ENCODE measurements around the gene SH2B2. TPM values are rescaled to one million over a fixed set of nuclear protein-coding genes. Genes with fewer than 3 reads are reported as not detected.

The SH2B2 gene
- total RNA-seq, 5 donors from 2014 or later (not counting 1 experiment from before 2014, with no cell fraction given) = 0.90 to 5.0 (median 2.5) TPM

DNA sequence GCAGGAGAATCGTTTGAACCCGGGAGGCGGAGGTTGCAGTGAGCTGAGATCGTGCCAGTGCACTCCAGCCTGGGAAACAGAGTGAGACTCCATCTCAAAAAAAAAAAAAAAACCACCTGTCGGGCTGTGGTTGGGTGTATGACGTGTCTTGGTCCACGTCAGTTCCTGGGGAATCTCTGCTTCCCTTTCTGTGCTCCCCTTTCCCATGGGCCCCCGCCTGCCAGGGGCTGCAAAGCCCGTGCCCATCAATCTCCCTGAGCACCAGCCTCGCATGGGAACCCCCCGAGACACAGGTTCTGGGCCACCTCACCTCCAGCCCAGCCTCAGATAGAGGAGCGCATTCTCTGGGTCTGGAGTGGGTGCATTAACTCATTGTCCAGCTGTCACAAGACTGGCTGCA is 2.3 kb upstream of the SH2B2 start:
- Mint-ChIP-seq H3K36me3 (no peaks in the 10 kb centered on the region), H3K9me3 (no peaks in the 10 kb centered on the region), H3K27ac (peak overlapping the region; percentile 44 to 49), H3K4me1 (peaks cover 25 to 33% (median 29%) of the 10 kb centered on the region in 3 donors), H3K4me3 (peak overlapping the region; percentile 43 to 77 (median 68)), H3K27me3 (no peaks in the 10 kb centered on the region)
- DNase-seq (peak in 6 of 35 experiments; percentile 23 to 66 (median 32)), ATAC-seq (replicated peaks in 1 of 4) (peak in 1 of 4 experiments; percentile 43)
- no peaks in the 10 kb centered on the region for H3K36me3 ChIP-seq (ENCODE audit: control insufficient read depth in 2 of 2, extremely low read depth in 1 of 2, insufficient read depth in 1 of 2, low read length in 1 of 2)
- H3K4me3 ChIP-seq (ENCODE audit: control insufficient read depth in 1 of 2, extremely low read depth in 1 of 2, low read length in 1 of 2) = no peak overlapping the region
- H3K27ac ChIP-seq (ENCODE audit: low read length) = no peak overlapping the region
- no peaks in the 10 kb centered on the region for H3K9me3 ChIP-seq
- WGBS (ENCODE audit: insufficient coverage) = 86% methylated on average over 2 of the region's 12 CpGs
- CTCF ChIA-PET = interaction anchor here (0.5 to 0.8 kb wide), 2 partner anchors 42 to 112 kb away, joined by 3 to 5 read pairs; partner anchors contain the start of gene PRKRIP1 (in 1 of the 2)
- H3K4me1 ChIP-seq (ENCODE audit: control insufficient read depth in 1 of 2, extremely low read depth in 1 of 2, insufficient read depth in 2 of 2, low read length in 2 of 2) = peaks cover 5 to 46% of the 10 kb centered on the region in 2 experiments
- POLR2A ChIA-PET = no interaction called here
- H3K27me3 ChIP-seq (replicated peaks in 1 of 2; ENCODE audit: control insufficient read depth in 2 of 2, extremely low read depth in 1 of 2, insufficient read depth in 2 of 2, low read length in 1 of 2) = peaks cover 0 to 30% of the 10 kb centered on the region in 2 experiments

DNA sequence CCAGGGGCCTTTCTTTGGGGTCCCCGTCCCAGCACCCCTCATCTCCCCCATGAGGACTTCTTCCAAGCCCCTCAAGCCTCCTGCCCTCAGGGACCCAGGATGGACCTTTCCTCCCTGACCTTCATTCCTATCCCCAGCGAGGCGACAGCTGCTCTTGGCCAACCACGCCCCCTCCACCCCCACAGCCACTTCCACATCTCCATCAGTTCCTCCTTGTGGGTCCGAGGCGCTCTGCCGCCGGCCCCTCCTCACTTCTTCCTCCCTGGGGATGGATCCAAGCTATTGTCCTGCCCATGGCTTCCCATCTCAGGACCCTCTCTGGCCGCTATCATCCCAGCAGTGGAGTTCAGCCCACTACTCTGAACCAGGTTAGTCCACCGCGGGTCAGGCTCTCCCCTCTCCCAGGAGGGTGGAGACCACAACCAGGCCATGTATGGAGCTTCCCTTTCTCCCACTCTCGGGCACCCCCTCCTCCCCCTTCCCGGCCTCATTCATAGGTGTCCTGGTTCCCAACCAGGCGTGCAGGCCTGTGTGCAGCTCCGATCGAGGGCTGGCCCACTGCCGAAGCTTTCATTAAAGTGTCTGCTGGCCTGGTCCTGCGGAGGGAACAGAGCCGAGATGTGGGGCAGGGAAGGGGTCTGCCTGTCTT is 1.7 kb upstream of the SH2B2 start:
- peak in 1 of 35 experiments; percentile 43 for DNase-seq
- H3K36me3 ChIP-seq (ENCODE audit: control insufficient read depth in 2 of 2, extremely low read depth in 1 of 2, insufficient read depth in 1 of 2, low read length in 1 of 2) = no peaks in the 10 kb centered on the region
- H3K4me3 Mint-ChIP-seq = peak overlapping the region; percentile 43 to 77 (median 68)
- H3K27me3 ChIP-seq (replicated peaks in 1 of 2; ENCODE audit: control insufficient read depth in 2 of 2, extremely low read depth in 1 of 2, insufficient read depth in 2 of 2, low read length in 1 of 2) = peaks cover 0 to 34% of the 10 kb centered on the region in 2 experiments
- H3K27ac ChIP-seq (ENCODE audit: low read length) = no peak overlapping the region
- H3K27ac Mint-ChIP-seq = peak overlapping the region; percentile 23 to 44
- ATAC-seq (replicated peaks in 1 of 4) = no peak
- peaks cover 25 to 33% (median 27%) of the 10 kb centered on the region in 3 donors for H3K4me1 Mint-ChIP-seq
- ChIA-PET POLR2A (no interaction called here), CTCF (interaction anchor here in 1 of 2 donors (0.5 kb wide), 3 partner anchors 41 to 712 kb away, joined by 3 to 5 read pairs (median 4); no protein-coding TSS in a partner anchor)
- H3K4me1 ChIP-seq (ENCODE audit: control insufficient read depth in 1 of 2, extremely low read depth in 1 of 2, insufficient read depth in 2 of 2, low read length in 2 of 2) = peaks cover 5 to 42% of the 10 kb centered on the region in 2 experiments
- no peaks in the 10 kb centered on the region for H3K9me3 Mint-ChIP-seq
- H3K9me3 ChIP-seq = no peaks in the 10 kb centered on the region
- H3K4me3 ChIP-seq (ENCODE audit: control insufficient read depth in 1 of 2, extremely low read depth in 1 of 2, low read length in 1 of 2) = no peak overlapping the region
- 27% methylated on average over 11 of the region's 19 CpGs for WGBS (ENCODE audit: insufficient coverage)
- no peaks in the 10 kb centered on the region for H3K36me3 Mint-ChIP-seq
- H3K27me3 Mint-ChIP-seq = no peaks in the 10 kb centered on the region

DNA sequence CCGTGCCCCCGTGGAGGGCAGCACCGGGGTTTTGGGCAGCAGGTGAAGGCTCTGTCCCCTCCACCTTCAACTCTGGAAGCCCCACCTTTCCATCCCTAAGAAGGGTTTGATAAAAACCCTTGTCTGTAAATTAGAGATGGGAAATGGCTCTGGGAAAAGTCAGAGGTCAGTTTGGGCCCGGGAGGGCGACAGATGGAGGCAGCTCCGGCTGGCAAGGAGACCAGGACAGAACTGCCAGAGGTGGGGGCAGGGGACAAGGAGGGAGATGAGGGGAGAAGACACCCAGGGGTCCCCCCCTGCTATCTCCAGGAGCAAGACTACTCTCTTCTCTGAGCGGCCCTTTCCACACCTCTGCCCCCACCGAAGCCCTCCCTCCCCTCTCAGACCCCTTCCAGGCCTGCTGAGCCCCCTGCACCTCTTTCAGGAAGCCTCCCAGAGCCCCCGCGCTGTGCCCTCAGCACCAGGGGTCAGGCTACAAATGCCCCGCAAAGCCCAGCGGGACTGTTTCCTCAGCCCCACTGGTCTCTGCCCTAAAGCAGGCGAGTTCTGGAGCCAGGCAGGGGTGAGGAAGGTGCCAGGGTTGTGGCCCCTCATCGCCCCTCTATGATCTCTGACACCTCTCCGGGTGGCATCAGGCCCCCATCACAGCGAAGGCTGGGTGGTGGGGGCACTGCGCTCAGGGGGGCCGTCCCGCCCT is 980 bp upstream of the SH2B2 start:
- no peak for ATAC-seq (replicated peaks in 1 of 4)

DNA sequence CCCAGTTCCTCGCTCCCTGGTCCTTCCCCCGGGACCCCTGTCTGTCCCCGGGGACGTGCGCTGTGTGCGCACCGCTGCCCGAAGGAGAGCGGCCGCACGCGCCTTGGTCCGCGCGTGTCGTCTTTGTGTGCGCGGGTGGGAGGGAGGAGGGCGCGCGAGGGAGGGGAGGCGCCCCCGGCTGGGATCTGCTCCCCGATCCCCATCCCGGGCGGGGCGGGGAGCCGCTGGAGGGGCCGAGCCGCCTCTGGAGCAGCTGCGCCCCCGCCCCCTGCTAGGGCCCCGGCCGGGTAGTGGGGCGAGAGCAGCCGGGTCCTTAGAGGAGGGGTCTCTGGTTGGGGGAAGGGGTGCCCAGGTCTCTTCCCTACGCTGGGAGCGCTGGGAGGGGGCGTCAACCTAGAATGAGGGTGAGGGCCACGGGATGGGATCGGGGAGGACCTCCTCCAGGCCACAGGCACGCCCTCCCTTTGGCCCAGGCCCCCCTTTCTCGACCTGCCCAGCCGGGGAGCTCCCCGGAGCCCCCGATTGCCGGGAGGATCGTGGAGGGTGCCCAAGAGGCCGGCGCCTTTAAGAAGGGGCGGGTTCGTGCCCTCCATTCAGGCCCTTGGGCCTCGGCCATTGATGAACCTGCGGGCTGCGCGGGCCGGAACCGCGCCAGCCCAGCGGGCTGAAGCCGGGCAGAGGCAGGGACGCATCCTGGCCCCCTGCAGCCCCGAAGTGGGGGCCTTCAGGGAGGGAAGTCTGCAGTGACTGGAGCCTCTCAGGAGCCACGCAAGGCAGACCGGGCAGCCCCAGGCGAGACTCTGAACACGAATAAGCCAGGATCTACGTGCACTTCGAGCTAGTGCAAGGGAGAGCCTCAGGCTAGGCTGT is 678 bp downstream of the SH2B2 start:
- no peaks in the 10 kb centered on the region for H3K27me3 Mint-ChIP-seq
- Histone ChIP-seq H3K36me3 (ENCODE audit: control insufficient read depth in 2 of 2, extremely low read depth in 1 of 2, insufficient read depth in 1 of 2, low read length in 1 of 2) (no peaks in the 10 kb centered on the region), H3K9me3 (no peaks in the 10 kb centered on the region), H3K27me3 (replicated peaks in 1 of 2; ENCODE audit: control insufficient read depth in 2 of 2, extremely low read depth in 1 of 2, insufficient read depth in 2 of 2, low read length in 1 of 2) (peaks cover 0 to 34% of the 10 kb centered on the region in 2 experiments), H3K4me1 (ENCODE audit: control insufficient read depth in 1 of 2, extremely low read depth in 1 of 2, insufficient read depth in 2 of 2, low read length in 2 of 2) (peaks cover 5 to 57% of the 10 kb centered on the region in 2 experiments), H3K27ac (ENCODE audit: low read length) (no peak overlapping the region), H3K4me3 (ENCODE audit: control insufficient read depth in 1 of 2, extremely low read depth in 1 of 2, low read length in 1 of 2) (peak overlapping the region; percentile 68 to 70)
- H3K36me3 Mint-ChIP-seq = no peaks in the 10 kb centered on the region
- CTCF ChIA-PET = no interaction called here
- ATAC-seq (replicated peaks in 1 of 4) = peak in 3 of 4 experiments; percentile 6 to 11 (median 7)
- peak overlapping the region; percentile 56 to 76 (median 61) for H3K4me3 Mint-ChIP-seq
- H3K9me3 Mint-ChIP-seq = no peaks in the 10 kb centered on the region
- H3K27ac Mint-ChIP-seq = no peak overlapping the region
- peaks cover 33 to 48% (median 37%) of the 10 kb centered on the region in 3 donors for H3K4me1 Mint-ChIP-seq
- WGBS (ENCODE audit: insufficient coverage) = 2% methylated on average over 61 of the region's 69 CpGs
- peak in 3 of 35 experiments; percentile 14 to 37 (median 28) for DNase-seq
- POLR2A ChIA-PET = interaction anchor here in 1 of 2 donors (0.7 kb wide), 1 partner anchor 543 kb away, joined by 5 read pairs; no protein-coding TSS in a partner anchor

More for the DNA sequence above, 980 bp upstream of the SH2B2 start:
- CTCF ChIA-PET = interaction anchor here in 1 of 2 donors (0.5 kb wide), 2 partner anchors 95 to 713 kb away, joined by 3 to 4 read pairs; no protein-coding TSS in a partner anchor
- Mint-ChIP-seq H3K27ac (no peak overlapping the region), H3K36me3 (no peaks in the 10 kb centered on the region), H3K4me3 (peak overlapping the region; percentile 62 to 77 (median 68)), H3K27me3 (no peaks in the 10 kb centered on the region), H3K4me1 (peaks cover 25 to 36% (median 27%) of the 10 kb centered on the region in 3 donors), H3K9me3 (no peaks in the 10 kb centered on the region)
- POLR2A ChIA-PET = no interaction called here
- Histone ChIP-seq H3K36me3 (ENCODE audit: control insufficient read depth in 2 of 2, extremely low read depth in 1 of 2, insufficient read depth in 1 of 2, low read length in 1 of 2) (no peaks in the 10 kb centered on the region), H3K4me3 (ENCODE audit: control insufficient read depth in 1 of 2, extremely low read depth in 1 of 2, low read length in 1 of 2) (peak overlapping the region; percentile 33 to 50), H3K27ac (ENCODE audit: low read length) (no peak overlapping the region), H3K9me3 (no peaks in the 10 kb centered on the region), H3K4me1 (ENCODE audit: control insufficient read depth in 1 of 2, extremely low read depth in 1 of 2, insufficient read depth in 2 of 2, low read length in 2 of 2) (peaks cover 5 to 42% of the 10 kb centered on the region in 2 experiments), H3K27me3 (replicated peaks in 1 of 2; ENCODE audit: control insufficient read depth in 2 of 2, extremely low read depth in 1 of 2, insufficient read depth in 2 of 2, low read length in 1 of 2) (peaks cover 0 to 34% of the 10 kb centered on the region in 2 experiments)
- 19% methylated on average over 8 of the region's 19 CpGs for WGBS (ENCODE audit: insufficient coverage)
- DNase-seq = no peak

DNA sequence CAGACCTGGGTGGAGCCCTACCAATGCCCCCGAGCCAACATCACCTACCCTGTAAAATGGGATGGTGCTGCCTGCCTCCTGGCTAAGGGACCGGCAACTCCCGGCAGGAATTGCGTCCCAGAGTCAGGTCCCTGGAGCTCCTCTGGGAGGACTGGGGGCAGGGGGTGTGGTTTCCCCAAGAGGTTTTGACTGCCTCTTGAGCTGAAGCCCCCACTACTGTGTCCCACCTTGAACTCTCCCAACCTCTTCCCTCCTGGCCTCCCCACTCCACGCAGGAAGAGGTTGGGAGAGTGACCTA is 1.3 kb downstream of the SH2B2 start:
- H3K4me1 ChIP-seq (ENCODE audit: control insufficient read depth in 1 of 2, extremely low read depth in 1 of 2, insufficient read depth in 2 of 2, low read length in 2 of 2) = peaks cover 5 to 60% of the 10 kb centered on the region in 2 experiments
- H3K4me3 Mint-ChIP-seq = peak overlapping the region; percentile 34 to 63 (median 56)
- H3K4me1 Mint-ChIP-seq = peaks cover 33 to 48% (median 37%) of the 10 kb centered on the region in 3 donors
- no peaks in the 10 kb centered on the region for H3K9me3 ChIP-seq
- ChIA-PET CTCF (no interaction called here), POLR2A (interaction anchor here in 1 of 2 donors (0.7 kb wide), 1 partner anchor 543 kb away, joined by 5 read pairs; no protein-coding TSS in a partner anchor)
- no peak overlapping the region for H3K27ac ChIP-seq (ENCODE audit: low read length)
- DNase-seq = no peak
- H3K27ac Mint-ChIP-seq = no peak overlapping the region
- H3K27me3 Mint-ChIP-seq = no peaks in the 10 kb centered on the region
- H3K27me3 ChIP-seq (replicated peaks in 1 of 2; ENCODE audit: control insufficient read depth in 2 of 2, extremely low read depth in 1 of 2, insufficient read depth in 2 of 2, low read length in 1 of 2) = peaks cover 0 to 39% of the 10 kb centered on the region in 2 experiments
- no peak for ATAC-seq (replicated peaks in 1 of 4)
- no peaks in the 10 kb centered on the region for H3K36me3 Mint-ChIP-seq
- no peaks in the 10 kb centered on the region for H3K36me3 ChIP-seq (ENCODE audit: control insufficient read depth in 2 of 2, extremely low read depth in 1 of 2, insufficient read depth in 1 of 2, low read length in 1 of 2)
- no peaks in the 10 kb centered on the region for H3K9me3 Mint-ChIP-seq
- H3K4me3 ChIP-seq (ENCODE audit: control insufficient read depth in 1 of 2, extremely low read depth in 1 of 2, low read length in 1 of 2) = peak overlapping the region; percentile 68 to 70
- no CpG with 5 or more reads among the region's 5 CpGs for whole genome bisulfite sequencing (ENCODE audit: insufficient coverage)

Data from T-cell (primary cell).